Colonic mucosa (tissue), 4 donors: ENCODE data around the gene HIF1A. TPM values are rescaled to one million over a fixed set of nuclear protein-coding genes. Genes with fewer than 3 reads are reported as not detected.

Source experiments
- DNase-seq: peaks from one replicate; pipeline ENCODE4 v3.0.0-alpha.2; 2020
- H3K27ac ChIP-seq: fragments of 200-600 bp; one replicate; pipeline ENCODE4 v1.8.0; 2021
- H3K27me3 ChIP-seq: fragments of 200-600 bp; one replicate; pipeline ENCODE4 v1.8.0; 2021
- H3K36me3 ChIP-seq: fragments of 200-600 bp; one replicate; pipeline ENCODE4 v1.8.0; 2021
- H3K4me1 ChIP-seq: fragments of 200-600 bp; one replicate; pipeline ENCODE4 v1.8.0; 2021; ENCODE audit warnings: mild to moderate bottlenecking
- H3K4me3 ChIP-seq: fragments of 200-600 bp; one replicate; pipeline ENCODE4 v1.8.0; 2021
- H3K9ac ChIP-seq, 2 donors: one replicate each; pipeline ENCODE4 v1.7.0; 2013; ENCODE audit warnings: control low read depth in 2 of 2, low read depth in 2 of 2, low read length in 2 of 2
- H3K9me3 ChIP-seq: fragments of 200-600 bp; one replicate; pipeline ENCODE4 v1.8.0; 2021
- CTCF ChIP-seq: fragments of 200-600 bp; IDR thresholded peaks from one replicate; pipeline ENCODE4 v1.8.0; 2022; ENCODE audit warnings: antibody characterized with exemption, mild to moderate bottlenecking
- intact Hi-C: fragments of 100-400 bp; cut with DNase I; formaldehyde crosslinking; loops from one replicate; pipeline ENCODE4 v1.14.1; 2022
- total RNA-seq, 2 donors: library from RNA; stranded (reverse); fragmentation: NEBNext Ultra II Directional in 1 of 2; extraction: Animal tissue kit (Norgen Biotek cat#: 25700) in 1 of 2; gene quantifications; one replicate each; pipeline ENCODE4 v1.2.1, GENCODE V29; 2021
- donor health status: healthy.
- donor health status: DM: no; HTN: no; CAD: no.
- donor health status: DM: no; HTN: no; CAD: no.

Gene HIF1A
- total RNA-seq, 2 donors from 2014 or later: 99.1 to 128 TPM

- no peak for TF ChIP-seq CTCF
- H3K4me1 ChIP-seq: peaks cover 5% of the 10 kb centered on the region
- no peak overlapping the region for H3K27ac ChIP-seq
- no peak overlapping the region for H3K9ac ChIP-seq
- no peak for DNase-seq
- intact Hi-C loops: no loop called here
- no peaks in the 10 kb centered on the region for H3K9me3 ChIP-seq
- H3K27me3 ChIP-seq: no peaks in the 10 kb centered on the region
- no peaks in the 10 kb centered on the region for H3K36me3 ChIP-seq
- H3K4me3 ChIP-seq: no peak overlapping the region
These were observed 69.2 kb downstream of the HIF1A start for GRCh38 chr14:61764342-61765122.

GRCh38 chr14:61765225-61765943 lies 70.1 kb downstream of the HIF1A start:
- peaks cover 5% of the 10 kb centered on the region for H3K4me1 ChIP-seq
- TF ChIP-seq CTCF: no peak
- no peak overlapping the region for H3K9ac ChIP-seq
- no peaks in the 10 kb centered on the region for H3K9me3 ChIP-seq
- intact Hi-C loops: no loop called here
- no peaks in the 10 kb centered on the region for H3K27me3 ChIP-seq
- no peak overlapping the region for H3K27ac ChIP-seq
- no peaks in the 10 kb centered on the region for H3K36me3 ChIP-seq
- no peak overlapping the region for H3K4me3 ChIP-seq
- DNase-seq: no peak

- peaks cover 5% of the 10 kb centered on the region for H3K4me1 ChIP-seq
- H3K9ac ChIP-seq: no peak overlapping the region
- no peaks in the 10 kb centered on the region for H3K36me3 ChIP-seq
- no peaks in the 10 kb centered on the region for H3K9me3 ChIP-seq
- intact Hi-C loops: no loop called here
- TF ChIP-seq CTCF: no peak
- H3K4me3 ChIP-seq: no peak overlapping the region
- no peak overlapping the region for H3K27ac ChIP-seq
- no peaks in the 10 kb centered on the region for H3K27me3 ChIP-seq
- DNase-seq: no peak
These were observed 70.8 kb downstream of the HIF1A start for GRCh38 chr14:61766151-61766550.

- Histone ChIP-seq H3K4me3 (no peak overlapping the region), H3K9me3 (no peaks in the 10 kb centered on the region), H3K36me3 (no peaks in the 10 kb centered on the region), H3K4me1 (peaks cover 5% of the 10 kb centered on the region), H3K27me3 (no peaks in the 10 kb centered on the region), H3K9ac (no peak overlapping the region), H3K27ac (no peak overlapping the region)
- TF ChIP-seq CTCF: no peak
- intact Hi-C loops: no loop called here
- DNase-seq: no peak
These were observed 72.9 kb downstream of the HIF1A start for GRCh38 chr14:61768240-61768639.

- intact Hi-C loops: no loop called here
- Histone ChIP-seq H3K9ac (no peak overlapping the region), H3K36me3 (no peaks in the 10 kb centered on the region), H3K9me3 (no peaks in the 10 kb centered on the region), H3K4me3 (no peak overlapping the region), H3K4me1 (no peaks in the 10 kb centered on the region), H3K27me3 (no peaks in the 10 kb centered on the region), H3K27ac (no peak overlapping the region)
- DNase-seq: no peak
- no peak for TF ChIP-seq CTCF
These were observed 74.6 kb downstream of the HIF1A start for GRCh38 chr14:61769893-61770292.
